VCaP (cell line): ENCODE measurements around the gene RBM38.

Experiments
- H3K27ac ChIP-seq: fragments of 450-650 bp; 2 replicates; pipeline ENCODE4 v1.5.1; 2017
- TF ChIP-seq, protein P1 (sequence below): fragments of 450-650 bp; conservative IDR thresholded peaks from 2 replicates; pipeline ENCODE4 v1.5.1; 2017; ENCODE audit warnings: mild to moderate bottlenecking, moderate library complexity

The RBM38 gene

DNA sequence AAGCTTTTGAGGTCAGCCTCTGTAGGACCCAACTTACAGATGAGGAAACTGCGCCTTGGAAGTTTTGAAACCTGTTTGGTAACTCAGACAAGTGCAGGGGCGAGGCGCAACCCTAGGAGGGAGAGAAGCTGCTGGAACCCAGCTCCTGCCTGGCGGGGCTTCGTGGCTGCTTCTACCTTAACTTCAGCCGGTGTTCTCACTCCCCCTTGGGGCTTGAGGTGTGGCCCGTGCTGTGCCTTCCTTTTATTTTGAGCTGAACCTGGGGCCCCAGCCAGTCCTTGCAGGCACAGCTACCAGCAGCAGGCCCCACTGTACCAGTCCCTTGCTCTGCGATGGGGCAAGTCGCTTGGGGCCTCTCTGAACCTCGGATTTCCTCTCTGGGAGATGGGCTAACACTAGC lies 12.0 kb downstream of the RBM38 start:
- H3K27ac ChIP-seq = no peak overlapping the region
- TF ChIP-seq, protein P1, sequence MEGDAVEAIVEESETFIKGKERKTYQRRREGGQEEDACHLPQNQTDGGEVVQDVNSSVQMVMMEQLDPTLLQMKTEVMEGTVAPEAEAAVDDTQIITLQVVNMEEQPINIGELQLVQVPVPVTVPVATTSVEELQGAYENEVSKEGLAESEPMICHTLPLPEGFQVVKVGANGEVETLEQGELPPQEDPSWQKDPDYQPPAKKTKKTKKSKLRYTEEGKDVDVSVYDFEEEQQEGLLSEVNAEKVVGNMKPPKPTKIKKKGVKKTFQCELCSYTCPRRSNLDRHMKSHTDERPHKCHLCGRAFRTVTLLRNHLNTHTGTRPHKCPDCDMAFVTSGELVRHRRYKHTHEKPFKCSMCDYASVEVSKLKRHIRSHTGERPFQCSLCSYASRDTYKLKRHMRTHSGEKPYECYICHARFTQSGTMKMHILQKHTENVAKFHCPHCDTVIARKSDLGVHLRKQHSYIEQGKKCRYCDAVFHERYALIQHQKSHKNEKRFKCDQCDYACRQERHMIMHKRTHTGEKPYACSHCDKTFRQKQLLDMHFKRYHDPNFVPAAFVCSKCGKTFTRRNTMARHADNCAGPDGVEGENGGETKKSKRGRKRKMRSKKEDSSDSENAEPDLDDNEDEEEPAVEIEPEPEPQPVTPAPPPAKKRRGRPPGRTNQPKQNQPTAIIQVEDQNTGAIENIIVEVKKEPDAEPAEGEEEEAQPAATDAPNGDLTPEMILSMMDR = no peak

DNA sequence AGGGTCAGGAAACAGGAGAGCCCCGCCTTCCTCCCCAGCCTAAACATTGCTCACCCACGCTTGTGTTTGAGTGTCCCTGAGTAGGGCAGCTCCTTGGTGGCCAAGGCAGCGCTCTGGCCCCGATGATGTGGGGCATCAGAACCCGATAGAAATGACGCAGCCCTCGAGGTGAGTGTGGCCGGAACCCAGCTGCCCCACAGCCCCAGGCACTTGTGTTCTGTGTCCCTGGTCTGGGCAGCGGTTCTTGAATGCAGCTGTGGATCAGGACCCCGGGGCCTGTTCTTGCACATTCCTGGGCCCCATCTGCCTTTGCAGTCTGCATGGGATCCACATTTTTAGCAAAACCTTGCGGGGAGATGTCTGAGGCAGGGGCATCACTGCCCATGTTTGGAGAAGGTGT lies 12.8 kb downstream of the RBM38 start:
- H3K27ac ChIP-seq = no peak overlapping the region
- TF ChIP-seq, protein P1 = no peak

DNA sequence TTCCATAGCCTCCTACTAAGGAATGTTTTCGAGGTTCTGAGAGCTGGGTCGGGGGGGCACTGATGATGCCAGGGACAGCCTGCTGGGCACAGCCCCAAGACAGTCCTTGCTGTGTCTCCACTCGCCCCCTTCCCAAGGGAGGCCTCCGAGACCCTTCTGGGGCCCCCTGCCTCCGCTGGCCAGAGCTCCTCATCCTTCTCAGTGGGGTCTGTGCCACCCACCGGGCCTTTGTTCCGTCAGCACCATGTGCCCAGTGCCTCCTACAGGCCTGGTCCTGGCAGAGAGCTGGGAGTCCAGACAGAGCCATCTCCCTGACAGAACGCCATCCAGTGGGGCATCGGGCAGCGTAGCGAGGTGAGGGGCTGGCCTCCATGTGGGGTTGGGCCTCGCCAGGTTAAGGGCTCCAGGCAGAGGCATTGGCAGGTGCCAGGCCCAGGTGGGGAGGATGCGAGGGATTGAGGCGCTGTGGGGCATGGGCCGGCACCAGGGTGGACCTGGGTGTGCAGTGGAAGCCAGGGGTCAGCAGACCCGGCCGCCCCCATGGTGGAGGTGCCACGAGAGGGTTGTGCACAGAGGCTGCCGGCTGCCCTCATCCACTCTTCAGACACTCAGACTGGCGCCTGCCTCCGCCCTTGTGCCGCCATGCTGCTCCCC lies 13.3 kb downstream of the RBM38 start:
- TF ChIP-seq, protein P1 = no peak
- no peak overlapping the region for H3K27ac ChIP-seq

DNA sequence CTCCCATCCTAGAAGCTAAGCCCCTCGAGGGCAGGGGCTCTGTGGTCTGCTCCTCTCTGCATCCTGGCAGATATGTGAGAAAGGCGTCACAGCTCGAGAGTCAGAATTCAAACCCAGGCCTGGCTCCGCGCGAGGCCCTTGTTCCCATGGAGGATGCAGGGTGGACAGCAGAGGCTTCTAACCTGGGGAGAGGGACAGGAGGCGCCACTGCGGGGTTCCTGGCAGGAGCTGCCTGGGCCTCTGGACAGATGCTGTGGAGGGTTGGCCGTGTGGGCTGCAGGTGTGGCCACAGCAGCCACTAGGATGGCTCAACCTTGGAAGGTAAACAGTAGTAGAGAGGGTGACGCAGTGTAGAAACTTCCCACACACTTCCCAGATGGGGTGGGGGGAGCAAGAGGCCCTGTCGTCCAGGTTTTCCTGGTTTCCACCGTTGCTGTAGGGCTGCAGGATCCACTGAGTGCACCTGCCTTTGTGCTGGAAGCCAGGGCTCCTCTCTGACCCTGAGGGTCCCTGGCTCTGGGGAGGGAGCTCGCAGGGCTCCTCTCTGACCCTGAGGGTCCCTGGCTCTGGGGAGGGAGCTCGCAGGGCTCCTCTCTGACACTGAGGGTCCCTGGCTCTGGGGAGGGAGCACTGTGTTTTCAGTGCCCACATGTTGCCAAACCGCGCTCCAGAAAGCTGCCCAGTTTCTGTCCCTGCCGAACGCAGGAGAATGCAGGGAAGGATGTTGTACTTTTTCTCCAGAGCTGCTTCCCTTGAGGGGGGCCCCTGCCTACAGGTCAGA lies 14.2 kb downstream of the RBM38 start:
- H3K27ac ChIP-seq = no peak overlapping the region
- TF ChIP-seq, protein P1 = no peak

DNA sequence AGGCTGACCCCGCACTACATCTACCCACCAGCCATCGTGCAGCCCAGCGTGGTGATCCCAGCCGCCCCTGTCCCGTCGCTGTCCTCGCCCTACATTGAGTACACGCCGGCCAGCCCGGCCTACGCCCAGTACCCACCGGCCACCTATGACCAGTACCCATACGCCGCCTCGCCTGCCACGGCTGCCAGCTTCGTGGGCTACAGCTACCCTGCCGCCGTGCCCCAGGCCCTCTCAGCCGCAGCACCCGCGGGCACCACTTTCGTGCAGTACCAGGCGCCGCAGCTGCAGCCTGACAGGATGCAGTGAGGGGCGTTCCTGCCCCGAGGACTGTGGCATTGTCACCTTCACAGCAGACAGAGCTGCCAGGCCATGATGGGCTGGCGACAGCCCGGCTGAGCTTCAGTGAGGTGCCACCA lies 16.4 kb downstream of the RBM38 start:
- TF ChIP-seq, protein P1 = no peak
- no peak overlapping the region for H3K27ac ChIP-seq

DNA sequence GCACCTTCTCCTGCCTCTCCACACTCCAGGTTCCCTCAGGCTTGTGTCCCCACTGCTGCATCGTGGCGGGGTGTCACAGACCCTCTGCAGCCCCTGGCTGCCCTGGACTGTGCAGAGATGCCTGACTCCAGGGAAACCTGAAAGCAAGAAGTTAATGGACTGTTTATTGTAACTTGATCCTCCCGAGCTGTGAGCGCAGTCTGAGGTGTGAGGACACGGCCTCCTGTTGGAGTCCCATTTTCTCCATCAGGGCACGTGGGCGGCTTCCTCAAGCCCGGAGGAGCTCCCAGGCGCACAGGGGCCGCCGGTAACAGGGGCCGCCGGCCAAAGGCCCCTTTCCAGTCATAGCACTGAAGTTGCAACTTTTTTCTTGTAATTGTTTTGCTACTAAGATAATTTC lies 16.9 kb downstream of the RBM38 start:
- no peak overlapping the region for H3K27ac ChIP-seq
- TF ChIP-seq, protein P1 = no peak

DNA sequence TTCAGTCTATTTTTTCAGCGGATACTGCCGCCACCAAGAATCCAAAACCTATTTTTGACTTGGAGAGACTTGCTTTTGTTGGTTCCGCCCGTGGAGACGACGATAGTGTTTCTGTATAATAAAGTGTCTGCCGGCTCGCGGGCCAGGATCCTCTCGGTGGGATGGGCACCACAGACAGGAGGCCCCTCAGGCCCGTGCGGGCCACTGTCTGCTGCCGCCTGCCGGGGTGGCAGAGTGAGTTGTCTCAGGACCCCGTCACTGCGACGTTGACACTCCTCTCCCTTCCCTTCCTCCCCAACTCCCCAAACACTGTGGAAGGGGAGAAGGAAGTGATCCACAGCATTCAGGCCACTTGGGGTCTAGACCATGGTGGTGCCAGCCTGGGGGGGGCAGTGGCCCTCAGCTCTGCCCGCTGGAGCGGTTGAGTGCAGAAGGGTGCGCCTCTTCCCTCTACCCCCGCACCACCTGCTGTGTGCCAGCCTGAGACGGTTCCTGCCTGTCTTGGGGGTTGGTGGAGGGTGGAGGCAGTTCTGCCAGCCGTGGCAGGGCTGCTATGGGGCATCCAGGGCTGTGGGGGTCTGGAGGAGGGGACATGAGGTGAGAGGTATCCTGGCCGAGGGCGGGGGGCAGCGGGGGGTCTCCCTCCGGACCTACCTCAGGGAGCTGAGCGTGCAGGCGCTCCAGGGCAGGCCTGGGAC lies 17.5 kb downstream of the RBM38 start:
- no peak overlapping the region for H3K27ac ChIP-seq
- TF ChIP-seq, protein P1 = no peak
